Measurements from ENCODE around the gene NIT2.
"Not testable (repeated sequence)": the region's sequence is repeated elsewhere in the genome, so short reads cannot be mapped to it uniquely, and the experiment has no call there.

Gene NIT2

DNA sequence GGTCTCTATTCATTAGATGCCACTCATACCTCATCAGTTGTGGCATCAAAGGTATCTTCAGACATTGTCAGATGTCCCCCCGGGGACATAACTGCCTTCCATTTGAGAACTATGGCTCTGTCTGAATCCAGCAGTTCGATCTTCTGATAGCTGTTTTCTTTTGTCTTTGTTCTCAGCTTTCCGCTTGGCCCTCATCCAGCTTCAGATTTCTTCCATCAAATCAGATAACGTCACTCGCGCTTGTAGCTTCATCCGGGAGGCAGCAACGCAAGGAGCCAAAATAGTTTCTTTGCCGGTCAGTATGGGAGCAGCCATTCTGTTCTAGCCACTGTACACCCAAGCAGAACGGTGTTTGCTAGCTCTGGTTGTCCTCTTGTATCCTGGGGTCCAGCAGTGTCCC is 4.4 kb downstream of the NIT2 start:
- DNase-seq (ENCODE audit: low read depth), result no peak

DNA sequence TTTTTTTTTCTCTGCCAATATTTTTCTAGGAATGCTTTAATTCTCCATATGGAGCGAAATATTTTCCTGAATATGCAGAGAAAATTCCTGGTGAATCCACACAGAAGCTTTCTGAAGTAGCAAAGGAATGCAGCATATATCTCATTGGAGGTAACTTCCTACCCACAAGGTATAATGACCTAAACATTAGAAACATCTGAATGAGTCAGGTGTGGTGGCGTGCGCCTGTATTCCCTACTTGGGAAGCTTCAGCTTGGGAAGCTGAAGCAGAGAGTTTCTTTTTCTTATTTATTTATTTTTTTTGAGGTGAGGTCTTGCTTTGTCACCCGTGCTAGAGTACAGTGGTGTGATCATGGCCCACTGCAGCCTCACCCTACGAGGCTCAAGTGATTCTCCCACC is 5.2 kb downstream of the NIT2 start:
- DNase-seq (ENCODE audit: low read depth), result no peak

DNA sequence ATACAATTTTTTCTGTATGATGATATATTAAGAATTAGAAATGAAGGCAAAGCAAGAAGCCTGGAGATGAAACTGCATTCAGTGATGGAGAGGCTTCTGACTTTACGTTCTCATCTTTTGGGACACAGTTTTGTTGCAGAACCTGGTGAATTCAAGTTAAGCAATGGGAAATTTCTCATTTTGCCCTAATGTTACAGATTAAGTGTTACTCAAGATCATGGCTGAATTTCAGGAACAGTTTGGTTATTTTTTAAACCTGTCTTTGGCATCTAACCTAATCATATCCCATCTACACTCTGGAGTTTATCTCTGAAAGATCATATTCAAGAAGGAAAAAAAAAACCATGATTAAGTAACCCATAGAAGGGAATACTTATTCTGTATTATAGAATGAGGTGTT is 6.0 kb downstream of the NIT2 start:
- no peak for DNase-seq (ENCODE audit: low read depth)

DNA sequence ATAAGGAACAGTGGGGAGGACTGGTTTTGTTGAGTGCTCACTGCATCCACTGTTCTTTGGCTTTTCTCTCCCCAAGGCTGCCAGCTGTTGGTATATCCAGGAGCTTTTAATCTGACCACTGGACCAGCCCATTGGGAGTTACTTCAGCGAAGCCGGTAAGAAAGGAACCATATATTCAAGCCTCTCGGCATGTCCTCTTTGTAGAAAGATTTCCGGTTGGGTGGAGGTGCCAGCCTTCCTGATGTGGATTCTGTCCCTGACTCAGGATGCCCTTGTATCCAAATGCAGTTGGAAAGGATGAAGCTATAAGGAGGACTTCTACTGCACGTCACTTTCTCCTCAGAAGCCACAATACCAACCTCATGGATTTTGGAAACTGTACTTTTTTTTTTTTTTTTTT is 14.2 kb downstream of the NIT2 start:
- no peak for DNase-seq (ENCODE audit: low read depth)

GRCh38 chr3:100351770-100352169 is 17.2 kb downstream of the NIT2 start:
- DNase-seq (ENCODE audit: low read depth), result not testable (repeated sequence)

GRCh38 chr3:100352296-100353231 is 18.0 kb downstream of the NIT2 start:
- no peak for DNase-seq (ENCODE audit: low read depth)

GRCh38 chr3:100354850-100355249 is 20.3 kb downstream of the NIT2 start:
- no peak for DNase-seq (ENCODE audit: low read depth)

DNA sequence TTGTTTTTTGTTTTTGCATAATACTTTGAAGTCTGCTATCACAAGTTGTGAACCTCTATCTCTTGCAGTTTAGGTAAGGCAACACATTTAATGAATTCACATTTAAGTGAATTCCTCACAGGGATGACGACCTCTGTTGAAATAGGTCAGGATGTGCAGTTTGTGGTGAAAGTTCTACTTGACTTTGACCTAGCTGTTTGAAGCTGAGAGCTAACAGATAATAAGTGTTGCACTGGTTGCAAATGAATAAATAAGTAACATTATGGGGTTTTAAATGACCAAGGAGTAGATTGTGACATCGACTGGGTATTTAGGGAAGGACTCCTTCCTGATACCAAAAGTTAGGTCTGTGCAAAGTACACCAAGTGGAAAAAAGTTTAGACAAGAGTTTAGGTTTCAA is 23.9 kb downstream of the NIT2 start:
- DNase-seq (ENCODE audit: low read depth), result no peak

DNA sequence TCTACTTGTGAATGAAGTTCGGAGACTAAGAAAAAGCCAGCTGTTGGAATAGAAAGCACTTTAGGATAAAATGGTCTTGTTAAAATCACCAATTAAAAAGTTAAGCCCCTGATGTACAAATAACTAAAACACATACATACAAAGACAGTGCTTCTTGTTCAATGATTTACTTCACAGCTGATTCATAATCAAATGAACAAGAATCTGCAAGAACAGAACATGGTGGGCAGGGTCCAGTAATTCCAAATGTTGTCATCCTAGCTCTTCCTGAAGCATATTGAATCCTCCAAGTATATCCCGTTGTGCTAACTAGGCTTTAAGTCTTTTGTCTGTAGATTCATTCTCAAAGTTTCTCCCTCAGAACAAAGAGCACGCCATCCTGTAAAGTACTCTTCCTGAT is 24.5 kb downstream of the NIT2 start:
- DNase-seq (ENCODE audit: low read depth), result no peak

GRCh38 chr3:100360757-100361496 is 26.4 kb downstream of the NIT2 start:
- no peak for DNase-seq (ENCODE audit: low read depth)

- DNase-seq (ENCODE audit: low read depth), result no peak
Observed at GRCh38 chr3:100361897-100362296, 27.3 kb downstream of the NIT2 start.

GRCh38 chr3:100364421-100364820 is 29.9 kb downstream of the NIT2 start:
- DNase-seq (ENCODE audit: low read depth), result no peak

- DNase-seq (ENCODE audit: low read depth), result no peak
Observed at GRCh38 chr3:100366424-100366823, 31.9 kb downstream of the NIT2 start.

- no peak for DNase-seq (ENCODE audit: low read depth)
Observed at GRCh38 chr3:100368441-100368840, 33.9 kb downstream of the NIT2 start.

- no peak for DNase-seq (ENCODE audit: low read depth)
Observed at GRCh38 chr3:100370756-100371155, 36.2 kb downstream of the NIT2 start.

DNA sequence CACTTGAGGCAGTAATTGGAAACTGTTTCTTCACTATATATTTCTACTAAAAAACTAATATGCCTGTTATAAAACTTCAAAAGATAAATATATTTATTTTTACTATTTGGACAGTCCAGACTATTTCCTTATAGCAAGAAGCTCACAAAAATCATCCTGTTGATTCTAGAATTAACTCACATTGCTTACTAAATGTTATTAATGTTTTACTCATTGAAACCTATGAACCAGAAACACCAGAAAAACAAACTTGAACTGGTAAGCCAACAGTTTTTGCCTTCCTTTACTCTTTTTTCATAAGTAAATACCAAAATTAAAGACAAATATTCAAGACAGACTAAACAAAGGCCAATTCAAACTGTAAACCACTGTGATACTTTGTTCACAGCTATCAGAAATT is 40.0 kb downstream of the NIT2 start:
- no peak for DNase-seq (ENCODE audit: low read depth)

DNA sequence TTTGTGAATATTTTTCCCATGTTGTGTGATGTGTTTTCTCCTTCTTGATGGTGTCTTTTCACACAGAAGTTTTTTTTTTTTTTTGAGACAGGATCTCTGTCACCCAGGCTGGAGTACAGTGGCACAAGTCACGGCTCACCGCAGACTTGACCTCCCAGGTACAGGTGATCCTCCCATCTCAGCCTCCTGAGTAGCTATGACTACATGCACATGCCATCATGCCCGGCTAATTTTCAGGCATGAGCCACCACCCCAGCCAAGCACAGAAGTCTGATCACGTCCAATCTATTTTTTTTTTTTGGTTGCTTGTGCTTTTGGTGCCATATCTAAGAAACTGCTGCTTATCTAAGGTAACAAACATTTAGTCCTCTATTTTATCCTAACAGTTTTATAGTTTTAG is 41.7 kb downstream of the NIT2 start:
- DNase-seq (ENCODE audit: low read depth), result no peak

DNA sequence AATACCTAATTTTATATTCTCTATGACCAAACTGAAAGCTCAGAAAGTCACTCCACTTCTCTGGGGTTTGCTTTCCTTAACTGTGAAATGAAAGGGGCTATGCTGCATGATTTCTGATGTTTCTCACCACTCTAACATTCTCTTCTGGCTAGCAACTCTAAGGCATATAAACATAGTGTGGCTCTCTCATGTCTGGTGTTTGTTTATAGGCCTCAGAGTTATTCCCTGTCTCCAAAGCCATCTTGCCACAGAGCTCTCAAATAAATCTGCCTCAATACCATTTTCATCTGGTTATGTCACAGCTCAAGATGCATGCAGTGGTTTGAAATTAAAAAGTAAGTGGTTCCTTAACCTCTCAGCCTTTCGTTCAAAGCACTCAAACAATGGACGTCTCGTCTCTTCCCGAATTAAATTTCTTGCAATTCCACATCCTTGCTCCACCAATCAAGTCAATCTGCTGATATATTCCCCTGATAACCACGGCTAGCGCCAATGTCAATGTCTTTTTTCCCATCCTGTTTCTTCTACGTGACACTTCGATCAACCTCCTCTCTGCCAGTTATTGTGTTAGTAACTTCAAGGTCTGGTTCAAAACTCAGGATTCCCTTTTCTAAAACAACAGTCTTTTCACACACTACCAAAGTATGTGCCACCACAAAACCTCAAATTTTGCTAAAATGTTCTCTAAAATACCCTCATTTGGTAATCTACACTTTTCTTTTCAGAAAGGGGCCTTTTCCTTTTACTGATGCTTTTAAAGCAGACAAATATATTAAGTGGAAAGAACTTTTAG is 50.4 kb downstream of the NIT2 start:
- no peak for DNase-seq (ENCODE audit: low read depth)

DNA sequence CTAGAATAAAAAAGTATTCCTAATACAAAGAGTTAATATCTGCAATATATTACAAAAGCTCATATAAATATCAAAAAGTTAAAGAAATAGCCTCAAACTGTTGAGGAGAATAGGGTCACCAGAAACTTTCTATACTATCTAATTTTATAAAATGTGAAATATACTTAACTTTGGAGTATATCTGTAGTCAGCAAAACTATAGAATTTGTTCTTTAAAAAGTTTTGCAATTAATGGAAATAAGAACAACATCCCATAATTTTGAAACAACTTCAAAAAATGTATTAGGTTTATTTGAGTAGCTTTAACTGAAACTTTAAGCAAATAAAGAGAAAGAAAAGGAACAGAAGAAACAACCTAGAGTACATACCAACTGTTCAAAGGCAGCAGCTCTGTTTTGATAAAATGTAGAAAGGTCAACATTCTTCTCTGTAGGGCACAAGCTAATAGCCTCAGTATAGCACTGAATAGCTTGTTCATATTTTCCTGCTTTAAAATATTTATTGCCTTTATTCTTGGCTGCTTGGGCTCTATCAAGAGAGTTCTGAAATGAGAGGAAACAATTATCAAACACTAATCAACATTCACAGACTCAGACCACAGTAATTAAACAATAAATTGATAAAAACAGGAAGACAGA is 52.0 kb downstream of the NIT2 start:
- DNase-seq (ENCODE audit: low read depth), result no peak

- DNase-seq (ENCODE audit: low read depth), result no peak
Observed at GRCh38 chr3:100389025-100389424, 54.5 kb downstream of the NIT2 start.

GRCh38 chr3:100395679-100396431 is 61.3 kb downstream of the NIT2 start:
- no peak for DNase-seq (ENCODE audit: low read depth)
